Lower leg skin (tissue), 4 donors: ENCODE results near the gene GPC6. TPM values are rescaled to one million over a fixed set of nuclear protein-coding genes. Genes with fewer than 3 reads are reported as not detected.

ENCODE experiments used
- DNase-seq, 2 donors: peaks; one replicate each; pipeline ENCODE4 v3.0.0-alpha.2; 2019; ENCODE audit warnings: low spot score in 2 of 2
- H3K4me3 ChIP-seq: fragments of 200-600 bp; sonication (generic); 2 replicates; pipeline ENCODE4 v1.5.1; 2017; ENCODE audit warnings: mild to moderate bottlenecking, low read depth; ENCODE audit not compliant: poor library complexity, severe bottlenecking
- CTCF ChIP-seq, 3 donors: fragments of 450-650 bp; IDR thresholded peaks; one replicate each; pipeline ENCODE4 v1.5.1; 2016; ENCODE audit warnings: antibody characterized with exemption in 3 of 3, mild to moderate bottlenecking in 3 of 3, moderate library complexity in 2 of 3
- POLR2A ChIP-seq, 2 donors: fragments of 450-650 bp; IDR thresholded peaks; one replicate each; pipeline ENCODE4 v1.6.1; 2016 to 2017; ENCODE audit warnings: antibody characterized with exemption in 2 of 2, mild to moderate bottlenecking in 1 of 2, moderate library complexity in 1 of 2
- WGBS, 2 donors: methylation state at CpG; one replicate each; pipeline ENCODE4 v1.1.5; 2018; 5-methylcytosine and 5-hydroxymethylcytosine counted together
- intact Hi-C: fragments of 100-400 bp; cut with DNase I; formaldehyde crosslinking; loops from one replicate; pipeline ENCODE4 v1.15.0; 2023; ENCODE audit warnings: low total_unique reads
- total RNA-seq, 4 donors: library from RNA; depleted of rRNA; stranded (reverse); fragments of >200 nt; gene quantifications; one replicate each; pipeline ENCODE4 v1.1.0, GENCODE V29; 2016

Gene GPC6
- total RNA-seq, 4 donors from 2014 or later, result 1.4 to 5.2 (median 2.5) TPM

GRCh38 chr13:94325650-94326049, 1099.0 kb downstream of the GPC6 start:
- 74 to 90% methylated on average over 6 of the region's 6 CpGs for WGBS, 2 donors
- TF ChIP-seq CTCF (IDR thresholded peaks at IDR 0.05) (no peak), POLR2A (IDR thresholded peaks at IDR 0.05) (no peak)
- no peak for DNase-seq
- H3K4me3 ChIP-seq, result no peak overlapping the region
- intact Hi-C loops, result no loop called here

- intact Hi-C loops, result no loop called here
- H3K4me3 ChIP-seq, result no peak overlapping the region
- no peak for DNase-seq
- TF ChIP-seq POLR2A (IDR thresholded peaks at IDR 0.05), result no peak
- TF ChIP-seq CTCF (IDR thresholded peaks at IDR 0.05), result no peak
- WGBS, 2 donors, result 68 to 76% methylated on average over 6 of the region's 6 CpGs
Observed at GRCh38 chr13:94327318-94327717, 1100.7 kb downstream of the GPC6 start.

GRCh38 chr13:94328381-94329041, 1101.9 kb downstream of the GPC6 start:
- H3K4me3 ChIP-seq, result no peak overlapping the region
- 84 to 89% methylated on average over 13 of the region's 13 CpGs for WGBS, 2 donors
- no peak for DNase-seq
- intact Hi-C loops, result no loop called here
- TF ChIP-seq CTCF (IDR thresholded peaks at IDR 0.05) (no peak), POLR2A (IDR thresholded peaks at IDR 0.05) (no peak)

- no peak for DNase-seq
- TF ChIP-seq CTCF (IDR thresholded peaks at IDR 0.05) (no peak), POLR2A (IDR thresholded peaks at IDR 0.05) (no peak)
- whole genome bisulfite sequencing, 2 donors, result 77 to 82% methylated on average over 7 of the region's 7 CpGs
- intact Hi-C loops, result no loop called here
- no peak overlapping the region for H3K4me3 ChIP-seq
Observed at GRCh38 chr13:94329277-94329676, 1102.7 kb downstream of the GPC6 start.

GRCh38 chr13:94329754-94330551, 1103.3 kb downstream of the GPC6 start:
- DNase-seq, result peak in 1 of 2 donors; percentile 22
- intact Hi-C loops, result no loop called here
- no peak overlapping the region for H3K4me3 ChIP-seq
- WGBS, 2 donors, result 34 to 39% methylated on average over 7 of the region's 7 CpGs
- TF ChIP-seq POLR2A (IDR thresholded peaks at IDR 0.05), result no peak
- TF ChIP-seq CTCF (IDR thresholded peaks at IDR 0.05), result no peak
